T-helper 17 cell (primary cell): ENCODE results near the gene TMEM240. TPM values are rescaled to one million over a fixed set of nuclear protein-coding genes. Genes with fewer than 3 reads are reported as not detected.
"Not testable (repeated sequence)": the region's sequence is repeated elsewhere in the genome, so short reads cannot be mapped to it uniquely, and the experiment has no call there.

Experiments
- ATAC-seq: fragments of 150-1000 bp; cut with Tn5 transposase; 2 replicates; pipeline ENCODE4 v1.10.0; 2021; ENCODE audit warnings: mild to moderate bottlenecking, moderate library complexity
- DNase-seq, 3 donors: peaks; one replicate each; pipeline versions ENCODE4 v3.0.0 to v3.0.0-alpha.2; 2020 to 2021
- H3K9me3 ChIP-seq: one replicate; pipeline ENCODE4 v1.7.0; 2013; ENCODE audit warnings: low read length, mild to moderate bottlenecking; ENCODE audit not compliant: control insufficient read depth, poor library complexity, severe bottlenecking
- H3K27ac Mint-ChIP-seq: one replicate; pipeline ENCODE4 v1.8.0; 2022; ENCODE audit warnings: mild to moderate bottlenecking, moderate library complexity, mixed read lengths
- H3K27me3 Mint-ChIP-seq: one replicate; pipeline ENCODE4 v1.8.0; 2022; ENCODE audit warnings: mixed read lengths
- H3K36me3 Mint-ChIP-seq: one replicate; pipeline ENCODE4 v1.8.0; 2022; ENCODE audit warnings: low read depth, mixed read lengths
- H3K4me1 Mint-ChIP-seq: one replicate; pipeline ENCODE4 v1.8.0; 2022; ENCODE audit warnings: mild to moderate bottlenecking, mixed read lengths
- H3K4me3 Mint-ChIP-seq: one replicate; pipeline ENCODE4 v1.8.0; 2022; ENCODE audit warnings: mild to moderate bottlenecking, moderate library complexity, mixed read lengths
- total RNA-seq, 4 donors: library from RNA in 2 of 4; stranded (reverse) in 2 of 4; gene quantifications; one replicate each; pipeline ENCODE4 v1.2.3 and lab custom pipeline; 2022 to 2026

Gene TMEM240
- total RNA-seq, 2 donors from 2014 or later: 0.44 TPM; not detected in 1

GRCh38 chr1:1531947-1532346 is 8.5 kb downstream of the TMEM240 start:
- Mint-ChIP-seq H3K27me3 (no peaks in the 10 kb centered on the region), H3K27ac (no peak overlapping the region), H3K4me3 (no peak overlapping the region), H3K36me3 (no peaks in the 10 kb centered on the region), H3K4me1 (peaks cover 3% of the 10 kb centered on the region)
- DNase-seq (no peak), ATAC-seq (no peak)
- no peaks in the 10 kb centered on the region for H3K9me3 ChIP-seq

GRCh38 chr1:1529936-1530335 is 10.5 kb downstream of the TMEM240 start:
- Mint-ChIP-seq H3K4me1 (no peaks in the 10 kb centered on the region), H3K27me3 (no peaks in the 10 kb centered on the region), H3K36me3 (no peaks in the 10 kb centered on the region), H3K27ac (no peak overlapping the region), H3K4me3 (no peak overlapping the region)
- no peak for ATAC-seq
- no peak for DNase-seq
- H3K9me3 ChIP-seq: no peaks in the 10 kb centered on the region

- H3K27ac Mint-ChIP-seq: no peak overlapping the region
- ATAC-seq (no peak), DNase-seq (no peak)
- no peaks in the 10 kb centered on the region for H3K9me3 ChIP-seq
- no peaks in the 10 kb centered on the region for H3K27me3 Mint-ChIP-seq
- no peaks in the 10 kb centered on the region for H3K4me1 Mint-ChIP-seq
- no peaks in the 10 kb centered on the region for H3K36me3 Mint-ChIP-seq
- no peak overlapping the region for H3K4me3 Mint-ChIP-seq
Observed at GRCh38 chr1:1529321-1529720, 11.1 kb downstream of the TMEM240 start.

GRCh38 chr1:1528301-1529267 is 11.8 kb downstream of the TMEM240 start:
- Mint-ChIP-seq H3K4me1 (no peaks in the 10 kb centered on the region), H3K27me3 (no peaks in the 10 kb centered on the region), H3K36me3 (no peaks in the 10 kb centered on the region), H3K4me3 (no peak overlapping the region), H3K27ac (no peak overlapping the region)
- H3K9me3 ChIP-seq: no peaks in the 10 kb centered on the region
- ATAC-seq (no peak), DNase-seq (no peak)

- no peaks in the 10 kb centered on the region for H3K36me3 Mint-ChIP-seq
Observed at GRCh38 chr1:1527092-1527816, 13.2 kb downstream of the TMEM240 start.

GRCh38 chr1:1526476-1526875 is 13.9 kb downstream of the TMEM240 start:
- H3K27me3 Mint-ChIP-seq, H3K36me3 Mint-ChIP-seq, H3K4me1 Mint-ChIP-seq, ATAC-seq, H3K27ac Mint-ChIP-seq, DNase-seq, H3K9me3 ChIP-seq, H3K4me3 Mint-ChIP-seq: not testable (repeated sequence)

More at GRCh38 chr1:1527092-1527816, 13.2 kb downstream of the TMEM240 start:
- no peaks in the 10 kb centered on the region for H3K9me3 ChIP-seq
- Mint-ChIP-seq H3K27me3 (no peaks in the 10 kb centered on the region), H3K4me1 (no peaks in the 10 kb centered on the region), H3K4me3 (no peak overlapping the region), H3K27ac (no peak overlapping the region)
- no peak for ATAC-seq
- DNase-seq: no peak

GRCh38 chr1:1524750-1525383 is 15.6 kb downstream of the TMEM240 start:
- H3K9me3 ChIP-seq, H3K4me3 Mint-ChIP-seq, H3K36me3 Mint-ChIP-seq, H3K4me1 Mint-ChIP-seq, ATAC-seq, H3K27ac Mint-ChIP-seq, DNase-seq, H3K27me3 Mint-ChIP-seq: not testable (repeated sequence)

GRCh38 chr1:1523651-1524050 is 16.8 kb downstream of the TMEM240 start:
- not testable (repeated sequence) for DNase-seq, H3K4me3 Mint-ChIP-seq, H3K4me1 Mint-ChIP-seq

GRCh38 chr1:1523226-1523625 is 17.2 kb downstream of the TMEM240 start:
- not testable (repeated sequence) for H3K27ac Mint-ChIP-seq, H3K4me3 Mint-ChIP-seq, ATAC-seq, H3K4me1 Mint-ChIP-seq, DNase-seq, H3K27me3 Mint-ChIP-seq, H3K36me3 Mint-ChIP-seq, H3K9me3 ChIP-seq

More at GRCh38 chr1:1523651-1524050, 16.8 kb downstream of the TMEM240 start:
- not testable (repeated sequence) for H3K27ac Mint-ChIP-seq, H3K27me3 Mint-ChIP-seq, H3K9me3 ChIP-seq, ATAC-seq, H3K36me3 Mint-ChIP-seq

GRCh38 chr1:1522536-1522935 is 17.9 kb downstream of the TMEM240 start:
- ATAC-seq, H3K27me3 Mint-ChIP-seq: not testable (repeated sequence)

GRCh38 chr1:1521331-1521730 is 19.1 kb downstream of the TMEM240 start:
- H3K4me3 Mint-ChIP-seq: no peak overlapping the region
- H3K27ac Mint-ChIP-seq: no peak overlapping the region
- H3K9me3 ChIP-seq: no peaks in the 10 kb centered on the region
- DNase-seq: no peak
- no peaks in the 10 kb centered on the region for H3K27me3 Mint-ChIP-seq
- ATAC-seq: no peak
- no peaks in the 10 kb centered on the region for H3K36me3 Mint-ChIP-seq
- no peaks in the 10 kb centered on the region for H3K4me1 Mint-ChIP-seq

More at GRCh38 chr1:1522536-1522935, 17.9 kb downstream of the TMEM240 start:
- DNase-seq, H3K4me1 Mint-ChIP-seq, H3K4me3 Mint-ChIP-seq, H3K36me3 Mint-ChIP-seq, H3K27ac Mint-ChIP-seq, H3K9me3 ChIP-seq: not testable (repeated sequence)

GRCh38 chr1:1519805-1520505 is 20.5 kb downstream of the TMEM240 start:
- H3K4me1 Mint-ChIP-seq, H3K9me3 ChIP-seq, H3K36me3 Mint-ChIP-seq, H3K27ac Mint-ChIP-seq, DNase-seq, H3K4me3 Mint-ChIP-seq, H3K27me3 Mint-ChIP-seq, ATAC-seq: not testable (repeated sequence)

GRCh38 chr1:1518621-1519007 is 21.8 kb downstream of the TMEM240 start:
- DNase-seq, H3K9me3 ChIP-seq, ATAC-seq, H3K4me1 Mint-ChIP-seq, H3K36me3 Mint-ChIP-seq, H3K27me3 Mint-ChIP-seq, H3K27ac Mint-ChIP-seq, H3K4me3 Mint-ChIP-seq: not testable (repeated sequence)
